MG63 (cell line): ENCODE measurements around the gene RASGRP3. TPM values are rescaled to one million over a fixed set of nuclear protein-coding genes. Genes with fewer than 3 reads are reported as not detected.
"Not testable (repeated sequence)": the region's sequence is repeated elsewhere in the genome, so short reads cannot be mapped to it uniquely, and the experiment has no call there.

Source experiments
- DNase-seq: peaks from one replicate; pipeline ENCODE4 v3.0.0-alpha.2; 2020
- H3K27me3 ChIP-seq: fragments of 250-450 bp; sonication (Bioruptor Pico); 2 replicates; pipeline ENCODE4 v1.5.1; 2020; ENCODE audit warnings: mild to moderate bottlenecking, moderate library complexity
- H3K36me3 ChIP-seq: fragments of 250-450 bp; sonication (Bioruptor Pico); 2 replicates; pipeline ENCODE4 v1.5.1; 2020; ENCODE audit warnings: mild to moderate bottlenecking, moderate library complexity
- H3K4me3 ChIP-seq: fragments of 250-450 bp; sonication (Bioruptor Pico); 2 replicates; pipeline ENCODE4 v1.5.1; 2020; ENCODE audit warnings: mild to moderate bottlenecking, moderate library complexity
- H3K9me3 ChIP-seq: fragments of 250-450 bp; sonication (Bioruptor Pico); 2 replicates; pipeline ENCODE4 v1.5.1; 2020; ENCODE audit warnings: mild to moderate bottlenecking, moderate library complexity
- total RNA-seq: library from RNA; depleted of rRNA; stranded (reverse); fragments of >200 nt; shearing (Covaris generic); gene quantifications from 2 replicates; pipeline ENCODE4 v1.2.3, GENCODE V29; 2014; ENCODE audit warnings: low replicate concordance

Gene RASGRP3
- total RNA-seq, 1 experiment from 2014 or later = 3.9 TPM

- H3K4me3 ChIP-seq = no peak overlapping the region
Measured at GRCh38 chr2:33448220-33448899, 28.1 kb upstream of the RASGRP3 start.

GRCh38 chr2:33451214-33451613 is 25.2 kb upstream of the RASGRP3 start:
- no peak for DNase-seq
- Histone ChIP-seq H3K9me3 (peaks cover 11% of the 10 kb centered on the region; the same call in 1 of the 2 replicates), H3K4me3 (no peak overlapping the region), H3K36me3 (no peaks in the 10 kb centered on the region), H3K27me3 (no peaks in the 10 kb centered on the region)

More at GRCh38 chr2:33448220-33448899, 28.1 kb upstream of the RASGRP3 start:
- DNase-seq = no peak
- no peaks in the 10 kb centered on the region for H3K36me3 ChIP-seq
- H3K9me3 ChIP-seq = peaks cover 4% of the 10 kb centered on the region; the same call in 1 of the 2 replicates
- no peaks in the 10 kb centered on the region for H3K27me3 ChIP-seq

- H3K27me3 ChIP-seq = no peaks in the 10 kb centered on the region
- no peak overlapping the region for H3K4me3 ChIP-seq
Measured at GRCh38 chr2:33451825-33452224, 24.6 kb upstream of the RASGRP3 start.

GRCh38 chr2:33452545-33452944 is 23.9 kb upstream of the RASGRP3 start:
- Histone ChIP-seq H3K4me3 (no peak overlapping the region), H3K9me3 (peaks cover 11% of the 10 kb centered on the region; the same call in 1 of the 2 replicates), H3K27me3 (no peaks in the 10 kb centered on the region), H3K36me3 (no peaks in the 10 kb centered on the region)
- DNase-seq = no peak

More at GRCh38 chr2:33451825-33452224, 24.6 kb upstream of the RASGRP3 start:
- DNase-seq = no peak
- Histone ChIP-seq H3K9me3 (peaks cover 11% of the 10 kb centered on the region; the same call in 1 of the 2 replicates), H3K36me3 (no peaks in the 10 kb centered on the region)

- peaks cover 11% of the 10 kb centered on the region; the same call in 1 of the 2 replicates for H3K9me3 ChIP-seq
- no peak for DNase-seq
- no peaks in the 10 kb centered on the region for H3K27me3 ChIP-seq
- no peak overlapping the region for H3K4me3 ChIP-seq
- H3K36me3 ChIP-seq = no peaks in the 10 kb centered on the region
Measured at GRCh38 chr2:33453905-33454479, 22.5 kb upstream of the RASGRP3 start.

GRCh38 chr2:33457556-33458247 is 18.7 kb upstream of the RASGRP3 start:
- H3K4me3 ChIP-seq = no peak overlapping the region
- H3K27me3 ChIP-seq = no peaks in the 10 kb centered on the region
- DNase-seq = peak; percentile 5
- H3K36me3 ChIP-seq = no peaks in the 10 kb centered on the region
- peaks cover 8% of the 10 kb centered on the region; the same call in 1 of the 2 replicates for H3K9me3 ChIP-seq

- H3K27me3 ChIP-seq = no peaks in the 10 kb centered on the region
- H3K36me3 ChIP-seq = no peaks in the 10 kb centered on the region
- DNase-seq = no peak
- H3K4me3 ChIP-seq = no peak overlapping the region
- H3K9me3 ChIP-seq = peaks cover 7% of the 10 kb centered on the region; the same call in 1 of the 2 replicates
Measured at GRCh38 chr2:33458248-33458819, 18.1 kb upstream of the RASGRP3 start.

GRCh38 chr2:33459745-33460144 is 16.7 kb upstream of the RASGRP3 start:
- H3K4me3 ChIP-seq = no peak overlapping the region
- no peak for DNase-seq
- H3K36me3 ChIP-seq = no peaks in the 10 kb centered on the region
- H3K9me3 ChIP-seq = no peaks in the 10 kb centered on the region
- no peaks in the 10 kb centered on the region for H3K27me3 ChIP-seq

- H3K27me3 ChIP-seq, H3K9me3 ChIP-seq, DNase-seq, H3K4me3 ChIP-seq, H3K36me3 ChIP-seq: not testable (repeated sequence)
Measured at GRCh38 chr2:33462512-33462911, 13.9 kb upstream of the RASGRP3 start.

GRCh38 chr2:33467413-33467812 is 9.0 kb upstream of the RASGRP3 start:
- Histone ChIP-seq H3K4me3 (no peak overlapping the region), H3K9me3 (no peaks in the 10 kb centered on the region), H3K36me3 (no peaks in the 10 kb centered on the region), H3K27me3 (no peaks in the 10 kb centered on the region)
- no peak for DNase-seq

- Histone ChIP-seq H3K36me3 (no peaks in the 10 kb centered on the region), H3K4me3 (no peak overlapping the region), H3K27me3 (no peaks in the 10 kb centered on the region), H3K9me3 (no peaks in the 10 kb centered on the region)
- no peak for DNase-seq
Measured at GRCh38 chr2:33469238-33469637, 7.2 kb upstream of the RASGRP3 start.

- Histone ChIP-seq H3K36me3 (no peaks in the 10 kb centered on the region), H3K4me3 (peak overlapping the region; percentile 54), H3K9me3 (no peaks in the 10 kb centered on the region), H3K27me3 (no peaks in the 10 kb centered on the region)
- DNase-seq = peak; percentile 58
Measured at GRCh38 chr2:33475224-33476130, 972 bp upstream of the RASGRP3 start.

GRCh38 chr2:33476793-33477190 is 343 bp downstream of the RASGRP3 start:
- H3K36me3 ChIP-seq = no peaks in the 10 kb centered on the region
- no peak for DNase-seq
- H3K9me3 ChIP-seq = no peaks in the 10 kb centered on the region

GRCh38 chr2:33477473-33478468 is 1.3 kb downstream of the RASGRP3 start:
- no peaks in the 10 kb centered on the region for H3K36me3 ChIP-seq
- no peak overlapping the region for H3K4me3 ChIP-seq
- no peak for DNase-seq
- H3K27me3 ChIP-seq = no peaks in the 10 kb centered on the region
- H3K9me3 ChIP-seq = no peaks in the 10 kb centered on the region

More at GRCh38 chr2:33476793-33477190, 343 bp downstream of the RASGRP3 start:
- H3K4me3 ChIP-seq = peak overlapping the region; percentile 54
- H3K27me3 ChIP-seq = no peaks in the 10 kb centered on the region
